NT2/D1 (cell line): Measurements from ENCODE around the gene PAK1IP1.
"Not testable (repeated sequence)": the region's sequence is repeated elsewhere in the genome, so short reads cannot be mapped to it uniquely, and the experiment has no call there.

Experiments
- SUZ12 ChIP-seq: IDR thresholded peaks from 2 replicates; pipeline ENCODE4 v1.6.1; 2011; ENCODE audit not compliant: insufficient read length, insufficient read depth; ENCODE audit errors: extremely low read depth
- YY1 ChIP-seq: IDR thresholded peaks from 2 replicates; pipeline ENCODE4 v1.6.1; 2011; ENCODE audit not compliant: insufficient read length, insufficient read depth

DNA sequence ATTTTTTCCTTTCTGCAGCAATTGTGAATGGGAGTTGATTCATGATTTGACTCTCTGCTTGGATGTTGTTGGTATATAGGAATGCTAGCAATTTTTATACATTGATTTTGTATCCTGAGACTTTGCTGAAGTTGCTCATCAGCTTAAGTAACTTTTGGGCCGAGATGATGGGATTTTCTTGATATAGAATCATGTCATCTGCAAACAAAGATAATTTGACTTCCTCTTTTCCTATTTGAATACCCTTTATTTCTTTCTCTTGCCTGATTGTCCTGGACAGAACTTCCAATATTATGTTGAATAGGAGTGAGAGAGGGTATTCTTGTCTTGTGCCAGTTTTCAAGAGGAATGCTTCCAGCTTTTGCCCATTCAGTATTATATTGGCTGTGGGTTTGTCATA, 29.2 kb upstream of the PAK1IP1 start:
- TF ChIP-seq SUZ12, YY1: not testable (repeated sequence)
